Colonic mucosa (tissue), 4 donors: Measurements from ENCODE around the gene PCNX2. TPM values are rescaled to one million over a fixed set of nuclear protein-coding genes. Genes with fewer than 3 reads are reported as not detected.

Experiments used
- DNase-seq: peaks from one replicate; pipeline ENCODE4 v3.0.0-alpha.2; 2020
- H3K27ac ChIP-seq: fragments of 200-600 bp; one replicate; pipeline ENCODE4 v1.8.0; 2021
- H3K27me3 ChIP-seq: fragments of 200-600 bp; one replicate; pipeline ENCODE4 v1.8.0; 2021
- H3K36me3 ChIP-seq: fragments of 200-600 bp; one replicate; pipeline ENCODE4 v1.8.0; 2021
- H3K4me1 ChIP-seq: fragments of 200-600 bp; one replicate; pipeline ENCODE4 v1.8.0; 2021; ENCODE audit warnings: mild to moderate bottlenecking
- H3K4me3 ChIP-seq: fragments of 200-600 bp; one replicate; pipeline ENCODE4 v1.8.0; 2021
- H3K9ac ChIP-seq, 2 donors: one replicate each; pipeline ENCODE4 v1.7.0; 2013; ENCODE audit warnings: control low read depth in 2 of 2, low read depth in 2 of 2, low read length in 2 of 2
- H3K9me3 ChIP-seq: fragments of 200-600 bp; one replicate; pipeline ENCODE4 v1.8.0; 2021
- CTCF ChIP-seq: fragments of 200-600 bp; IDR thresholded peaks from one replicate; pipeline ENCODE4 v1.8.0; 2022; ENCODE audit warnings: antibody characterized with exemption, mild to moderate bottlenecking
- intact Hi-C: fragments of 100-400 bp; cut with DNase I; formaldehyde crosslinking; loops from one replicate; pipeline ENCODE4 v1.14.1; 2022
- total RNA-seq, 2 donors: library from RNA; stranded (reverse); fragmentation: NEBNext Ultra II Directional in 1 of 2; extraction: Animal tissue kit (Norgen Biotek cat#: 25700) in 1 of 2; gene quantifications; one replicate each; pipeline ENCODE4 v1.2.1, GENCODE V29; 2021
- donor health status: healthy.
- donor health status: DM: no; HTN: no; CAD: no.
- donor health status: DM: no; HTN: no; CAD: no.

PCNX2 gene
- total RNA-seq, 2 donors from 2014 or later = 5.4 to 6.7 TPM

- DNase-seq = no peak
- Histone ChIP-seq H3K27ac (peak overlapping the region; percentile 17), H3K9me3 (no peaks in the 10 kb centered on the region), H3K36me3 (no peaks in the 10 kb centered on the region), H3K27me3 (no peaks in the 10 kb centered on the region), H3K4me1 (no peaks in the 10 kb centered on the region), H3K4me3 (no peak overlapping the region), H3K9ac (no peak overlapping the region)
- intact Hi-C loops = loop anchor here (5.0 kb wide), 1 partner anchor 331 kb away; the partner anchor contains the start of gene SIPA1L2
- no peak for TF ChIP-seq CTCF
These were observed 332.5 kb downstream of the PCNX2 start for GRCh38 chr1:232962761-232963745.

- intact Hi-C loops = loop anchor here (10.0 kb wide), 1 partner anchor 203 kb away; no protein-coding TSS in a partner anchor
- Histone ChIP-seq H3K27me3 (no peaks in the 10 kb centered on the region), H3K36me3 (no peaks in the 10 kb centered on the region), H3K9me3 (no peaks in the 10 kb centered on the region), H3K9ac (no peak overlapping the region), H3K4me3 (no peak overlapping the region), H3K4me1 (no peaks in the 10 kb centered on the region), H3K27ac (no peak overlapping the region)
- no peak for DNase-seq
- no peak for TF ChIP-seq CTCF
These were observed 337.5 kb downstream of the PCNX2 start for GRCh38 chr1:232958067-232958466.

- Histone ChIP-seq H3K4me1 (no peaks in the 10 kb centered on the region), H3K27ac (no peak overlapping the region), H3K4me3 (no peak overlapping the region), H3K36me3 (no peaks in the 10 kb centered on the region), H3K9me3 (no peaks in the 10 kb centered on the region), H3K27me3 (no peaks in the 10 kb centered on the region), H3K9ac (no peak overlapping the region)
- DNase-seq = no peak
- intact Hi-C loops = loop anchor here (10.0 kb wide), 1 partner anchor 201 kb away; no protein-coding TSS in a partner anchor
- no peak for TF ChIP-seq CTCF
These were observed 339.4 kb downstream of the PCNX2 start for GRCh38 chr1:232956081-232956480.

GRCh38 chr1:232954594-232955365 lies 340.7 kb downstream of the PCNX2 start:
- no peak for TF ChIP-seq CTCF
- H3K36me3 ChIP-seq = no peaks in the 10 kb centered on the region
- H3K4me3 ChIP-seq = no peak overlapping the region
- H3K9ac ChIP-seq = no peak overlapping the region
- DNase-seq = no peak
- H3K9me3 ChIP-seq = no peaks in the 10 kb centered on the region
- no peaks in the 10 kb centered on the region for H3K4me1 ChIP-seq
- H3K27me3 ChIP-seq = no peaks in the 10 kb centered on the region
- intact Hi-C loops = loop anchor here (10.0 kb wide), 1 partner anchor 200 kb away; no protein-coding TSS in a partner anchor
- no peak overlapping the region for H3K27ac ChIP-seq
